Upper lobe of left lung (tissue), 4 donors: ENCODE results near the gene CFLAR.

Experiments
- CTCF ChIP-seq, 6 experiments: fragments of 450-650 bp in 4 of 6; fragments of 200-600 bp in 2 of 6; sonication (generic) in 2 of 6; IDR thresholded peaks; one replicate each; pipeline ENCODE4 v1.5.1; 2016 to 2019; ENCODE audit warnings: antibody characterized with exemption in 6 of 6
- POLR2A ChIP-seq, 4 donors: fragments of 450-650 bp; IDR thresholded peaks; one replicate each; pipeline ENCODE4 v1.5.1; 2016 to 2017; ENCODE audit warnings: antibody characterized with exemption in 4 of 4, mild to moderate bottlenecking in 2 of 4
- POLR2AphosphoS5 ChIP-seq, 2 donors: sonication (generic); formaldehyde crosslinking; IDR thresholded peaks; one replicate each; pipeline ENCODE4 v1.5.1; 2017; ENCODE audit warnings: antibody characterized with exemption in 2 of 2

GRCh38 chr2:201107624-201108023, 8.3 kb upstream of the CFLAR start:
- TF ChIP-seq CTCF (IDR thresholded peaks at IDR 0.05) = no peak
- no peak for TF ChIP-seq POLR2A (IDR thresholded peaks at IDR 0.05)
- no peak for TF ChIP-seq POLR2AphosphoS5 (IDR thresholded peaks at IDR 0.05)
